Measurements from ENCODE around the gene OAS1.

DNA sequence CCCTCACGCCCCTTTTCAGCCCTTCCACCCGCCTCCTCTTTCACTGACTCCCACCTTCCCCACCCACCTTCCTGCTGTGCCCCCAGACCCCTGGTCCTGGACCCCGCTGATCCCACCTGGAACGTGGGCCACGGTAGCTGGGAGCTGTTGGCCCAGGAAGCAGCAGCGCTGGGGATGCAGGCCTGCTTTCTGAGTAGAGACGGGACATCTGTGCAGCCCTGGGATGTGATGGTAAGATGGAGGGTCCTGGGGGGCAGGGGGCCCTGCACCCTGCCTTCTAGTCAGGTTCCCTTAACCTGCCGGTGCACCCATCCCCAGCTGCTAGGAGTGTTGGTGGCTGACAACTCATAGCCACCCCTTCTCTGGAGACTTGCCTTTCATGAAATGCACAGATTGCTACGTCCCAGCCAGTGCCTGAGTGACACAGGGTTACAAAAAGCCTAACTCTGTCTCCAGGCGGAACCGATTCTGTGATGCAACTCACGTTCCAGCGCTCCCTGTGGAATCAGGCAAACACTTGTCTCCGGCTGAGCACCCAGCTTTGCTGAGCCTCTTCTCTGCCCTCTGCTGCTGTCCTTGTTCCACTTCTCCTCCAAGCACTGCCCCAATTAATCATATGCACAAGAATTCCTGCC lies 56.6 kb downstream of the OAS1 start:
- TF ChIP-seq EGR1 (IDR thresholded peaks at IDR 0.05), result no peak
- no peak for TF ChIP-seq REST (IDR thresholded peaks at IDR 0.05; ENCODE audit: low read depth)
- no peak for TF ChIP-seq USF1 (IDR thresholded peaks at IDR 0.05)
- TF ChIP-seq YY1 (IDR thresholded peaks at IDR 0.05; ENCODE audit: low read depth), result no peak
- TF ChIP-seq TAF1 (IDR thresholded peaks at IDR 0.05; ENCODE audit: low read depth), result no peak
- TF ChIP-seq CREB1 (IDR thresholded peaks at IDR 0.05; ENCODE audit: low read depth), result no peak
- TF ChIP-seq RAD21 (IDR thresholded peaks at IDR 0.05; ENCODE audit: low read depth), result no peak
- no peak for TF ChIP-seq CEBPB (IDR thresholded peaks at IDR 0.05)

Measured in Ishikawa (cell line).